Transverse colon (tissue), 4 donors: ENCODE results near the gene MAB21L3. TPM values are rescaled to one million over a fixed set of nuclear protein-coding genes. Genes with fewer than 3 reads are reported as not detected.
A peak's percentile ranks its signal among the peaks of the same experiment; 100 is the strongest.

Experiments
- DNase-seq: peaks from one replicate; pipeline ENCODE4 v3.0.0-alpha.2; 2019
- H3K27ac ChIP-seq, 4 donors: fragments of 200-600 bp; sonication (generic); 2 replicates each; pipeline ENCODE4 v1.5.1; 2016 to 2018; ENCODE audit warnings: inconsistent platforms in 4 of 4
- H3K27me3 ChIP-seq: fragments of 200-600 bp; sonication (generic); 2 replicates; pipeline ENCODE4 v1.5.1; 2017; ENCODE audit warnings: inconsistent platforms
- H3K36me3 ChIP-seq, 4 donors: fragments of 200-600 bp; sonication (generic); 2 replicates each; pipeline ENCODE4 v1.5.1; 2017 to 2019; ENCODE audit warnings: inconsistent platforms in 4 of 4
- H3K4me1 ChIP-seq, 4 donors: fragments of 200-600 bp; sonication (generic); 2 replicates each; pipeline ENCODE4 v1.5.1; 2017 to 2020; ENCODE audit warnings: inconsistent platforms in 4 of 4
- H3K4me3 ChIP-seq, 4 donors: fragments of 200-600 bp; sonication (generic); 1 replicate in 1 of 4; 2 replicates in 3 of 4; pipeline versions ENCODE4 v1.5.1 to v1.6.1; 2017 to 2019; ENCODE audit warnings: inconsistent platforms in 4 of 4
- H3K9me3 ChIP-seq, 2 donors: fragments of 200-600 bp; sonication (generic); 2 replicates each; pipeline ENCODE4 v1.5.1; 2017 to 2019; ENCODE audit warnings: inconsistent platforms in 2 of 2
- EP300 ChIP-seq: sonication (generic); formaldehyde crosslinking; IDR thresholded peaks from one replicate; pipeline ENCODE4 v1.6.1; 2017; ENCODE audit warnings: antibody characterized with exemption, low read depth
- POLR2A ChIP-seq: fragments of 450-650 bp; IDR thresholded peaks from one replicate; pipeline ENCODE4 v1.6.1; 2016; ENCODE audit warnings: antibody characterized with exemption, mild to moderate bottlenecking, moderate library complexity
- POLR2AphosphoS5 ChIP-seq, 3 donors: sonication (generic); formaldehyde crosslinking; IDR thresholded peaks; one replicate each; pipeline ENCODE4 v1.6.1; 2016; ENCODE audit warnings: antibody characterized with exemption in 3 of 3
- WGBS, 2 donors: methylation state at CpG; one replicate each; pipeline ENCODE4 v1.1.5; 2018; ENCODE audit warnings: low coverage in 1 of 2; 5-methylcytosine and 5-hydroxymethylcytosine counted together
- in situ Hi-C, 4 donors: fragments of 200-750 bp; cut with MboI; loops; one replicate each; pipeline versions ENCODE4 v1.15.0 to v1.15.1; 2017; ENCODE audit warnings: low sequenced_read_pairs in 3 of 4, low pct_ligation_motif_present in 1 of 4, low pct_unique_long_range_greater_than_20kb in 1 of 4
- intact Hi-C: fragments of 100-400 bp; cut with DNase I; formaldehyde crosslinking; loops from one replicate; pipeline ENCODE4 v1.15.1; 2023; ENCODE audit warnings: low total_unique reads
- total RNA-seq, 4 donors: library from RNA; depleted of rRNA; stranded (reverse); fragments of >200 nt; gene quantifications; one replicate each; pipeline ENCODE4 v1.1.0, GENCODE V29; 2016
- TF ChIP-seq, protein P1 (sequence below), 5 experiments: fragments of 200-600 bp in 3 of 5; fragments of 450-650 bp in 2 of 5; sonication (generic) in 3 of 5; IDR thresholded peaks; 1 replicate in 2 of 5; 2 replicates in 3 of 5; pipeline ENCODE4 v1.5.1; 2016 to 2017; ENCODE audit warnings: antibody characterized with exemption in 5 of 5, inconsistent platforms in 3 of 5, mild to moderate bottlenecking in 2 of 5, moderate library complexity in 1 of 5

MAB21L3 gene
- total RNA-seq, 4 donors from 2014 or later = 0.20 to 9.4 (median 4.8) TPM

- peak in 2 of 3 donors; percentile 23 to 48 for TF ChIP-seq POLR2AphosphoS5 (IDR thresholded peaks at IDR 0.05)
- TF ChIP-seq, protein P1, sequence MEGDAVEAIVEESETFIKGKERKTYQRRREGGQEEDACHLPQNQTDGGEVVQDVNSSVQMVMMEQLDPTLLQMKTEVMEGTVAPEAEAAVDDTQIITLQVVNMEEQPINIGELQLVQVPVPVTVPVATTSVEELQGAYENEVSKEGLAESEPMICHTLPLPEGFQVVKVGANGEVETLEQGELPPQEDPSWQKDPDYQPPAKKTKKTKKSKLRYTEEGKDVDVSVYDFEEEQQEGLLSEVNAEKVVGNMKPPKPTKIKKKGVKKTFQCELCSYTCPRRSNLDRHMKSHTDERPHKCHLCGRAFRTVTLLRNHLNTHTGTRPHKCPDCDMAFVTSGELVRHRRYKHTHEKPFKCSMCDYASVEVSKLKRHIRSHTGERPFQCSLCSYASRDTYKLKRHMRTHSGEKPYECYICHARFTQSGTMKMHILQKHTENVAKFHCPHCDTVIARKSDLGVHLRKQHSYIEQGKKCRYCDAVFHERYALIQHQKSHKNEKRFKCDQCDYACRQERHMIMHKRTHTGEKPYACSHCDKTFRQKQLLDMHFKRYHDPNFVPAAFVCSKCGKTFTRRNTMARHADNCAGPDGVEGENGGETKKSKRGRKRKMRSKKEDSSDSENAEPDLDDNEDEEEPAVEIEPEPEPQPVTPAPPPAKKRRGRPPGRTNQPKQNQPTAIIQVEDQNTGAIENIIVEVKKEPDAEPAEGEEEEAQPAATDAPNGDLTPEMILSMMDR (IDR thresholded peaks at IDR 0.05) = no peak
- Histone ChIP-seq H3K36me3 (no peaks in the 10 kb centered on the region), H3K4me3 (peak overlapping the region in 1 of 4 donors; percentile 17), H3K9me3 (no peaks in the 10 kb centered on the region), H3K27me3 (no peaks in the 10 kb centered on the region), H3K4me1 (peaks cover 0 to 32% (median 17%) of the 10 kb centered on the region in 4 donors), H3K27ac (peak overlapping the region; percentile 82 to 89 (median 86))
- intact Hi-C loops (no loop called here), in situ Hi-C loops (no loop called here)
- peak; percentile 68 for DNase-seq
- WGBS, 2 donors = 14 to 49% methylated on average over 4 to 14 of the region's 14 CpGs
Measured at GRCh38 chr1:116123837-116124533, 12.8 kb downstream of the MAB21L3 start.

- intact Hi-C loops = no loop called here
- WGBS, 2 donors = 24 to 37% methylated on average over 5 of the region's 5 CpGs
- H3K9me3 ChIP-seq = no peaks in the 10 kb centered on the region
- peak; percentile 69 for DNase-seq
- peak overlapping the region in 3 of 4 donors; percentile 44 to 89 (median 84) for H3K27ac ChIP-seq
- H3K4me1 ChIP-seq = peaks cover 0 to 32% (median 17%) of the 10 kb centered on the region in 4 donors
- H3K4me3 ChIP-seq = no peak overlapping the region
- TF ChIP-seq POLR2AphosphoS5 (IDR thresholded peaks at IDR 0.05) (peak in 1 of 3 donors; percentile 24), EP300 (no peak)
- TF ChIP-seq, protein P1 (IDR thresholded peaks at IDR 0.05) = peak in 4 of 5 experiments; percentile 23 to 54 (median 33)
- no peaks in the 10 kb centered on the region for H3K36me3 ChIP-seq
- H3K27me3 ChIP-seq = no peaks in the 10 kb centered on the region
- in situ Hi-C loops = loop anchor here in 1 of 4 donors (25.0 kb wide), 1 partner anchor 362 kb away; no protein-coding TSS in a partner anchor
Measured at GRCh38 chr1:116125758-116126157, 14.6 kb downstream of the MAB21L3 start.

DNA sequence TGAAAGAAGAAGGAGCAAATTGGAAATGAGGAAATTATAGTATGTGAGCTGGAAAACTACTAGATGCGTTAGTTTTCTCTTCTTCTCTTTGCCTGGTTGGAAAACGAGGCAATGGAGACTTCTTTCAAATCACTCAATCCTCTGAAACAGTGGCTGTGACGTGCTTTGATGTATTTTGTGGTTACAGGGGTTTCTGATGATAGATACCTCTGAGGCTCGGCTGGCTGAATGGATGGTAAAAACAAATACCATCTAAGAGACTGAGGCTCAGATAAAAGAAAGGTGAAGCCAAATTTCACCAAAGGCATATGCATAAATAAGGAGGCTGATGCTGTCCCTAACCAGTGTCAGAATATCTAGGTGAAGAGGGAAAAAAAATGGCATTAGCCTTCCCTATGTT lies 15.1 kb downstream of the MAB21L3 start:
- Histone ChIP-seq H3K36me3 (no peaks in the 10 kb centered on the region), H3K4me1 (peaks cover 0 to 32% (median 17%) of the 10 kb centered on the region in 4 donors), H3K27ac (peak overlapping the region in 1 of 4 donors; percentile 89), H3K9me3 (no peaks in the 10 kb centered on the region), H3K27me3 (no peaks in the 10 kb centered on the region), H3K4me3 (no peak overlapping the region)
- intact Hi-C loops = no loop called here
- TF ChIP-seq POLR2A (no peak), EP300 (no peak), POLR2AphosphoS5 (IDR thresholded peaks at IDR 0.05) (no peak)
- TF ChIP-seq, protein P1 (IDR thresholded peaks at IDR 0.05) = no peak
- 43 to 55% methylated on average over 3 to 4 of the region's 4 CpGs for WGBS, 2 donors
- in situ Hi-C loops = loop anchor here in 1 of 4 donors (25.0 kb wide), 1 partner anchor 361 kb away; no protein-coding TSS in a partner anchor
- DNase-seq = no peak

- H3K27ac ChIP-seq = no peak overlapping the region
- DNase-seq = no peak
- 44 to 86% methylated on average over 3 to 13 of the region's 13 CpGs for WGBS, 2 donors
- no peaks in the 10 kb centered on the region for H3K27me3 ChIP-seq
- TF ChIP-seq, protein P1 (IDR thresholded peaks at IDR 0.05) = no peak
- TF ChIP-seq POLR2A = no peak
- no peak for TF ChIP-seq EP300
- TF ChIP-seq POLR2AphosphoS5 (IDR thresholded peaks at IDR 0.05) = no peak
- in situ Hi-C loops (loop anchor here in 1 of 4 donors (25.0 kb wide), 1 partner anchor 360 kb away; no protein-coding TSS in a partner anchor), intact Hi-C loops (no loop called here)
- H3K36me3 ChIP-seq = no peaks in the 10 kb centered on the region
- peaks cover 0 to 31% (median 16%) of the 10 kb centered on the region in 4 donors for H3K4me1 ChIP-seq
- no peak overlapping the region for H3K4me3 ChIP-seq
- H3K9me3 ChIP-seq = no peaks in the 10 kb centered on the region
Measured at GRCh38 chr1:116127123-116127847, 16.1 kb downstream of the MAB21L3 start.
